Measurements from ENCODE around the gene CT55. TPM values are rescaled to one million over a fixed set of nuclear protein-coding genes. Genes with fewer than 3 reads are reported as not detected.

Gene CT55
- total and polyA plus RNA-seq, 8 donors = not detected

GRCh38 chrX:135114392-135114791 lies 56.8 kb downstream of the CT55 start:
- intact Hi-C loops (cut with DNase I; ENCODE audit: low total_unique reads) = no loop called here
- WGBS, 5 donors = 56 to 67% (median 59%) methylated on average over 2 of the region's 2 CpGs

GRCh38 chrX:135112743-135113142 lies 58.5 kb downstream of the CT55 start:
- H3K27me3 ChIP-seq = peaks cover 0 to 13% (median 0%) of the 10 kb centered on the region in 3 donors
- TF ChIP-seq, protein P1, sequence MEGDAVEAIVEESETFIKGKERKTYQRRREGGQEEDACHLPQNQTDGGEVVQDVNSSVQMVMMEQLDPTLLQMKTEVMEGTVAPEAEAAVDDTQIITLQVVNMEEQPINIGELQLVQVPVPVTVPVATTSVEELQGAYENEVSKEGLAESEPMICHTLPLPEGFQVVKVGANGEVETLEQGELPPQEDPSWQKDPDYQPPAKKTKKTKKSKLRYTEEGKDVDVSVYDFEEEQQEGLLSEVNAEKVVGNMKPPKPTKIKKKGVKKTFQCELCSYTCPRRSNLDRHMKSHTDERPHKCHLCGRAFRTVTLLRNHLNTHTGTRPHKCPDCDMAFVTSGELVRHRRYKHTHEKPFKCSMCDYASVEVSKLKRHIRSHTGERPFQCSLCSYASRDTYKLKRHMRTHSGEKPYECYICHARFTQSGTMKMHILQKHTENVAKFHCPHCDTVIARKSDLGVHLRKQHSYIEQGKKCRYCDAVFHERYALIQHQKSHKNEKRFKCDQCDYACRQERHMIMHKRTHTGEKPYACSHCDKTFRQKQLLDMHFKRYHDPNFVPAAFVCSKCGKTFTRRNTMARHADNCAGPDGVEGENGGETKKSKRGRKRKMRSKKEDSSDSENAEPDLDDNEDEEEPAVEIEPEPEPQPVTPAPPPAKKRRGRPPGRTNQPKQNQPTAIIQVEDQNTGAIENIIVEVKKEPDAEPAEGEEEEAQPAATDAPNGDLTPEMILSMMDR (IDR thresholded peaks at IDR 0.05) = no peak
- TF ChIP-seq POLR2A (IDR thresholded peaks at IDR 0.05) = no peak
- no peak for TF ChIP-seq POLR2AphosphoS5 (IDR thresholded peaks at IDR 0.05)
- no peak for TF ChIP-seq EP300 (IDR thresholded peaks at IDR 0.05)
- no peaks in the 10 kb centered on the region for H3K36me3 ChIP-seq
- no peak overlapping the region for H3K4me3 ChIP-seq
- H3K9me3 ChIP-seq = no peaks in the 10 kb centered on the region
- intact Hi-C loops (cut with DNase I; ENCODE audit: low total_unique reads) = no loop called here
- H3K4me1 ChIP-seq = no peaks in the 10 kb centered on the region
- WGBS, 5 donors = 80 to 94% (median 86%) methylated on average over 1 of the region's 1 CpG; no CpG with 5 or more reads in 1 of the 5 donors
- no peak for DNase-seq
- H3K27ac ChIP-seq = no peak overlapping the region

More at GRCh38 chrX:135114392-135114791, 56.8 kb downstream of the CT55 start:
- Histone ChIP-seq H3K9me3 (no peaks in the 10 kb centered on the region), H3K27ac (no peak overlapping the region), H3K36me3 (no peaks in the 10 kb centered on the region), H3K4me1 (no peaks in the 10 kb centered on the region), H3K4me3 (no peak overlapping the region), H3K27me3 (peaks cover 0 to 13% (median 0%) of the 10 kb centered on the region in 3 donors)
- no peak for TF ChIP-seq EP300 (IDR thresholded peaks at IDR 0.05)
- TF ChIP-seq POLR2A (IDR thresholded peaks at IDR 0.05) = no peak
- TF ChIP-seq, protein P1 (IDR thresholded peaks at IDR 0.05) = no peak
- TF ChIP-seq POLR2AphosphoS5 (IDR thresholded peaks at IDR 0.05) = no peak
- DNase-seq = no peak

DNA sequence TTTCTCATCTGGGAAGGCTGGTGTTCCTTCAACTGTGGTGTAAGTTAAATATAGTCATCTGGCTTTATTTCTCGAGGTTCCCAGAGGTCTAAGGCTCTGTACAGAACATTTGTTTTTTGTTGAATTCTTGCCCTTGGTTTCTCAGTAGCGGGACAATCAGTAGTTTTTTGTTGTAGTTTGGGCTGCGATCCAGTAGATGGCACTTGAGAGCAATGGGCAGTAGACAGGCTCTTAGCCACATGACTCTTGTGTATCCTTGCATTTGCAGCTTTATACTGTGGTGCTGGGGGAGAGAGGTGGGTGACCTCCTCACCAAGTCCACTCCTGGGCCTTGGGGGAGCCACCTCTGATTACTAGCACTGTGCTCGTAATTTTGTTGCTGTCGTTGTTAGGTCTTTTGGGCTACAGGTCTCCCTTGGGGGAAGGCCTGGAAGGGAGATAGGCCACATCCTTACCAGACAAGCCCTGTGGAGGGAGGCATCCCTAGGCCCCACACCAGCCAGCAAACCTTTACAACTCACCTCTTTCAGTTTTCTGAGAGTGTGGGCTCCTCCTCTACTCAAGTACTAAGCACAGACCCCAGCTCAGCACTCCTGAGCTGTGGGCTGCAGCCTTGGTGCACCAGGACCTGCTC lies 59.0 kb downstream of the CT55 start:
- Histone ChIP-seq H3K27me3 (peaks cover 0 to 13% (median 0%) of the 10 kb centered on the region in 3 donors), H3K36me3 (no peaks in the 10 kb centered on the region), H3K4me3 (no peak overlapping the region), H3K9me3 (no peaks in the 10 kb centered on the region), H3K27ac (no peak overlapping the region), H3K4me1 (no peaks in the 10 kb centered on the region)
- DNase-seq = peak in 1 of 2 donors; percentile 59
- intact Hi-C loops (cut with DNase I; ENCODE audit: low total_unique reads) = no loop called here
- 11 to 40% (median 36%) methylated on average over 5 of the region's 5 CpGs for WGBS, 5 donors
- TF ChIP-seq, protein P1 (IDR thresholded peaks at IDR 0.05) = peak in 2 of 7 experiments; percentile 11 to 35
- no peak for TF ChIP-seq POLR2AphosphoS5 (IDR thresholded peaks at IDR 0.05)
- TF ChIP-seq EP300 (IDR thresholded peaks at IDR 0.05) = no peak
- no peak for TF ChIP-seq POLR2A (IDR thresholded peaks at IDR 0.05)

GRCh38 chrX:135109554-135109953 lies 61.6 kb downstream of the CT55 start:
- Histone ChIP-seq H3K27ac (no peak overlapping the region), H3K4me3 (no peak overlapping the region), H3K4me1 (no peaks in the 10 kb centered on the region), H3K36me3 (no peaks in the 10 kb centered on the region), H3K9me3 (no peaks in the 10 kb centered on the region), H3K27me3 (peaks cover 0 to 13% (median 0%) of the 10 kb centered on the region in 3 donors)
- 64 to 88% (median 77%) methylated on average over 3 of the region's 3 CpGs for WGBS, 5 donors
- intact Hi-C loops (cut with DNase I; ENCODE audit: low total_unique reads) = no loop called here
- DNase-seq = no peak
- no peak for TF ChIP-seq POLR2A (IDR thresholded peaks at IDR 0.05)
- TF ChIP-seq, protein P1 (IDR thresholded peaks at IDR 0.05) = no peak
- TF ChIP-seq EP300 (IDR thresholded peaks at IDR 0.05) = no peak
- no peak for TF ChIP-seq POLR2AphosphoS5 (IDR thresholded peaks at IDR 0.05)

Other genes starting within 250 kb of the CT55 start
- 1 to 10 TPM in 1 of 5 donors, under 1 TPM in 2, not detected in 2; 0.45 to 2.4 (median 0.58) TPM for gene SMIM10, start 180.4 kb downstream of the CT55 start, total RNA-seq
- 10 to 100 TPM in 2 of 3 donors, 1 to 10 TPM in 1; 5.6 to 13.1 (median 12.5) TPM for gene SMIM10, start 180.4 kb downstream of the CT55 start, polyA plus RNA-seq
- 10 to 100 TPM in 1 of 5 donors, 1 to 10 TPM in 4; 3.9 to 23.8 (median 6.2) TPM for gene RTL8B, start 148.9 kb downstream of the CT55 start, total RNA-seq
- 10 to 100 TPM; 10.2 to 12.1 (median 12.1) TPM for gene RTL8B, start 148.9 kb downstream of the CT55 start, polyA plus RNA-seq
- gene RTL8C, start 139.0 kb downstream of the CT55 start, total RNA-seq = 100 to 1,000 TPM in 1 of 5 donors, 10 to 100 TPM in 4; 18.0 to 368 (median 29.5) TPM
- 100 to 1,000 TPM in 2 of 3 donors, 10 to 100 TPM in 1; 77.1 to 112 (median 110) TPM for gene RTL8C, start 139.0 kb downstream of the CT55 start, polyA plus RNA-seq
- 100 to 1,000 TPM in 1 of 5 donors, 10 to 100 TPM in 3, 1 to 10 TPM in 1; 2.4 to 125 (median 14.6) TPM for gene RTL8A, start 119.3 kb downstream of the CT55 start, total RNA-seq
- 100 to 1,000 TPM in 1 of 3 donors, 10 to 100 TPM in 2; 81.4 to 123 (median 91.7) TPM for gene RTL8A, start 119.3 kb downstream of the CT55 start, polyA plus RNA-seq
- gene SMIM10L2B, start 72.7 kb downstream of the CT55 start, total RNA-seq = 1 to 10 TPM in 2 of 5 donors, under 1 TPM in 1, not detected in 2; 0.58 to 4.3 (median 2.2) TPM
- gene SMIM10L2B, start 72.7 kb downstream of the CT55 start, polyA plus RNA-seq = 1 to 10 TPM; 1.3 to 1.8 (median 1.7) TPM
- gene ETDB, start 50.9 kb downstream of the CT55 start, total RNA-seq = not detected
- not detected for gene ETDB, start 50.9 kb downstream of the CT55 start, polyA plus RNA-seq
- not detected for gene ETDA, start 80.7 kb upstream of the CT55 start, total RNA-seq
- not detected for gene ETDA, start 80.7 kb upstream of the CT55 start, polyA plus RNA-seq
- not detected for gene ETDC, start 138.1 kb upstream of the CT55 start, total RNA-seq
- not detected for gene ETDC, start 138.1 kb upstream of the CT55 start, polyA plus RNA-seq
- 10 to 100 TPM in 3 of 5 donors, 1 to 10 TPM in 2; 1.8 to 30.4 (median 12.2) TPM for gene ZNF75D, start 172.7 kb upstream of the CT55 start, total RNA-seq
- gene ZNF75D, start 172.7 kb upstream of the CT55 start, polyA plus RNA-seq = 1 to 10 TPM; 4.0 to 8.3 (median 5.3) TPM
- 10 to 100 TPM in 4 of 5 donors, 1 to 10 TPM in 1; 1.8 to 16.5 (median 11.9) TPM for gene ZNF449, start 173.4 kb upstream of the CT55 start, total RNA-seq
- gene ZNF449, start 173.4 kb upstream of the CT55 start, polyA plus RNA-seq = 1 to 10 TPM in 1 of 3 donors, under 1 TPM in 2; 0.92 to 2.2 (median 0.93) TPM